GM21717 (cell line): ENCODE data around the gene GSTA5.
"Not testable (repeated sequence)": the region's sequence is repeated elsewhere in the genome, so short reads cannot be mapped to it uniquely, and the experiment has no call there.

Source experiments
- ATAC-seq: cut with Tn5 transposase; IDR thresholded peaks from one replicate; pipeline ENCODE4 v1.9.1; 2021; ENCODE audit warnings: mild to moderate bottlenecking, moderate library complexity; ENCODE audit not compliant: unreplicated experiment

GSTA5 gene

GRCh38 chr6:52839124-52840055 is 1.2 kb downstream of the GSTA5 start:
- no peak for ATAC-seq

GRCh38 chr6:52834481-52834880 is 6.1 kb downstream of the GSTA5 start:
- ATAC-seq, result no peak

GRCh38 chr6:52830869-52831268 is 9.7 kb downstream of the GSTA5 start:
- ATAC-seq, result not testable (repeated sequence)

GRCh38 chr6:52829046-52829817 is 11.4 kb downstream of the GSTA5 start:
- ATAC-seq, result no peak

GRCh38 chr6:52828621-52829020 is 12.0 kb downstream of the GSTA5 start:
- ATAC-seq, result not testable (repeated sequence)

GRCh38 chr6:52827073-52827783 is 13.4 kb downstream of the GSTA5 start:
- not testable (repeated sequence) for ATAC-seq

GRCh38 chr6:52826513-52826912 is 14.1 kb downstream of the GSTA5 start:
- ATAC-seq, result no peak

- not testable (repeated sequence) for ATAC-seq
These were observed 14.6 kb downstream of the GSTA5 start for GRCh38 chr6:52825900-52826459.

GRCh38 chr6:52825270-52825793 is 15.3 kb downstream of the GSTA5 start:
- not testable (repeated sequence) for ATAC-seq

- ATAC-seq, result no peak
These were observed 18.8 kb downstream of the GSTA5 start for GRCh38 chr6:52821842-52822241.

GRCh38 chr6:52820198-52820597 is 20.4 kb downstream of the GSTA5 start:
- ATAC-seq, result no peak

GRCh38 chr6:52815167-52816092 is 25.2 kb downstream of the GSTA5 start:
- ATAC-seq, result no peak

- not testable (repeated sequence) for ATAC-seq
These were observed 26.1 kb downstream of the GSTA5 start for GRCh38 chr6:52814545-52814944.

- not testable (repeated sequence) for ATAC-seq
These were observed 30.8 kb downstream of the GSTA5 start for GRCh38 chr6:52809777-52810176.

GRCh38 chr6:52808660-52809059 is 32.0 kb downstream of the GSTA5 start:
- no peak for ATAC-seq

- not testable (repeated sequence) for ATAC-seq
These were observed 36.9 kb downstream of the GSTA5 start, which contains the start of gene GSTA1 for GRCh38 chr6:52803668-52804255. Gene GSTA1, minus strand, starts transcription at chr6:52803816. Its CDS starts 4,549 bp downstream, at chr6:52799267.

GRCh38 chr6:52802806-52803205 is 37.8 kb downstream of the GSTA5 start:
- no peak for ATAC-seq

GRCh38 chr6:52801188-52801841 is 39.3 kb downstream of the GSTA5 start:
- ATAC-seq, result no peak
